HG03571 (cell line): Measurements from ENCODE around the gene NEURL4.
"Not testable (repeated sequence)": the region's sequence is repeated elsewhere in the genome, so short reads cannot be mapped to it uniquely, and the experiment has no call there.

Experiments used
- ATAC-seq: cut with Tn5 transposase; IDR thresholded peaks from one replicate; pipeline ENCODE4 v1.9.1; 2021; ENCODE audit not compliant: unreplicated experiment

NEURL4 gene

DNA sequence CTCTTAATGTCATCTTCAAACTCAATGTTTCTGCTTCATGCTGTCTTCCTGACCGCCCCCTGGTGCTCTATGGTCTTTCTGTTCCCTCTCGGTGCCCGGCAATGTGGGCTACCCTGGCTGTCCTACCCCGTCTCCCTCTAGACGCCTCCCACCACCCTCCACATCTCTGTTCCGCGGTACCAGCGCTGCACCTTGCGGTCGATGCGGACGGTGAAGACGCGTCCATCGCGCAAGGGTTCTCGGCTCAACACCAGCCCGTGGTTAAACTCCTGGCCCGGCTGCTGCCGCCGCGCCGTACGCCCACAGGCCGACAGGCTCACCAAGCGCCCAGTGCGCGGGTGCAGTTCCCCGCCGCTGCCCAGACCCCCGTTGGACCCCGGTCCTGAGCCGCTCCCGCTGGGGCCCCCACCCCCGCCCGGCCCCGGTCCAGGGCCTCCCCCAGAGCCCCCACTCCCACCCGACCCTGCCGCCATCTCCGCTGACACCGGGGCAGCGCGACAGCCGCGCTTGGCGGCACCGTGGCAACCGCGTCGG, at the start of gene NEURL4:
NEURL4 (minus strand) TSS at position 496 of the 534 bp plus-strand sequence; CDS start at position 473, 23 bp downstream.
- ATAC-seq = peak; percentile 3

DNA sequence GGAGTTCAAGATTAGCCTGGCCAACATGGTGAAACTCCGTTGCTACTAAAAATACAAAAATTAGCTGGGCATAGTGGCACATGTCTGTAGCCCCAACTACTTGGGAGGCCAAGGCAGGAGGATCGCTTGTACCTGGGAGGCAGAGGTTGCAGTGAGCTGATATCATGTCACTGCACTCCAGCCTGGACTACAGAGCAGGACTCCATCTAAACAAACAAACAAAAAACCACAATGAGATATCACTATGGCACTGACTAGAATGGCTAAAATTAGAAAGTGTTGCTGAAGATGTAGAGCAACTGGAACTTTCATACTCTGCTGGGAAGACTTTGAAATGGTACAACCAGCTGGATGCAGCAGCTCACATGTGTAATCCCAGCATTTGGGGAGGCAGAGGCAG, 45.2 kb upstream of the NEURL4 start:
- no peak for ATAC-seq

DNA sequence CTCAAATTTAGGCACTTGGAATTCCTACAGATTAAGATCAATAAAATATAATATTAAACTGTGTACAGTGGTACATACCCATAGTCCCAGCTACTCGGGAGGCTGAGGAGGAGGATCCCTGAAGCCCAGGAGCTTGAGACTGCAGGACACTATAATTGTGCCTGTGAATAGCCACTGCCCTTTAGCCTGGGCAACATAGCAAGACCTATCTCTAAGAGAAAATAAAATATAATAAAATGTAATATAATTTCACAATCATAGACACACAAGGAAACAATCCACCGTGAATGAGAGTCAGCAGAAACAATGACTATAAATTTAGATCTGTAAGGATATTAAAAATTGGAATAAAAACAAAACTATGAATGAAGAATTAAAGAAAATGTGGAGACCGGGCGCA, 41.7 kb upstream of the NEURL4 start:
- ATAC-seq = no peak

DNA sequence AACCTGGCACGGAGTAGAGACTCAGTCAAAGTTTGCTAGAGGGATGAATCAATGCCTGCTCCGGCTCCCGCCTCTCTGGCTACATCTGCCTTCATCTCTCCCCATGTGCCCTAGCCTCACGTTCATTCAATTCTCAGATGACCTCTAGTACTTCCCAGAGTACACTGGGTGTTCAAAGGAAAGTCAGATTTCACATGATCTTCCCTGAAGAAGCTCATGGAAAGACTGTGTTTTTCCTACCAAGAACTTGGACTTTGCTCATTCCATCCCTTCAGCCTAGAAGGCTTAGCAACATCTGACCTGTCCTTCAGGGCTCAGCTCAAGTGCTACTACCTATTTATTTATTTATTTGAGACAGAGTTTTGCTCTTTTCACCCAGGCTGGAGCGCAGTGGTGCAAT, 40.7 kb upstream of the NEURL4 start:
- no peak for ATAC-seq

DNA sequence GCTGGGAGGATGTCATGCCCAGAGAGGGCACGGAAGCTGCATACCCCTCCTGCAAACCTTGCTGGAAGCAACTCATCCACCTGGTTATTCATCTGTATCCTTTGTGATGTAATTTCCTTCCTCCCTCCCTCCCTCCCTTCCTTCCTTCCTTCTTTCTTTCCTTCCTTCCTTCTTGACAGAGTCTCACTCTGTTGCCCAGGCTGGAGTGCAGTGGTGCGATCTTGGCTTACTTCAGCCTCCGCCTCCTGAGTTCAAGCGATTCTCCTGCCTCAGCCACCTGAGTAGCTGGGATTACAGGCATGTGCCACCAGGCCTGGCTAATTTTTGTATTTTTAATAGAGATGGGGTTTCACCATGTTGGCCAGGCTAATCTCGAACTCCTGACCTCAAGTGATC, 39.5 kb upstream of the NEURL4 start:
- not testable (repeated sequence) for ATAC-seq

DNA sequence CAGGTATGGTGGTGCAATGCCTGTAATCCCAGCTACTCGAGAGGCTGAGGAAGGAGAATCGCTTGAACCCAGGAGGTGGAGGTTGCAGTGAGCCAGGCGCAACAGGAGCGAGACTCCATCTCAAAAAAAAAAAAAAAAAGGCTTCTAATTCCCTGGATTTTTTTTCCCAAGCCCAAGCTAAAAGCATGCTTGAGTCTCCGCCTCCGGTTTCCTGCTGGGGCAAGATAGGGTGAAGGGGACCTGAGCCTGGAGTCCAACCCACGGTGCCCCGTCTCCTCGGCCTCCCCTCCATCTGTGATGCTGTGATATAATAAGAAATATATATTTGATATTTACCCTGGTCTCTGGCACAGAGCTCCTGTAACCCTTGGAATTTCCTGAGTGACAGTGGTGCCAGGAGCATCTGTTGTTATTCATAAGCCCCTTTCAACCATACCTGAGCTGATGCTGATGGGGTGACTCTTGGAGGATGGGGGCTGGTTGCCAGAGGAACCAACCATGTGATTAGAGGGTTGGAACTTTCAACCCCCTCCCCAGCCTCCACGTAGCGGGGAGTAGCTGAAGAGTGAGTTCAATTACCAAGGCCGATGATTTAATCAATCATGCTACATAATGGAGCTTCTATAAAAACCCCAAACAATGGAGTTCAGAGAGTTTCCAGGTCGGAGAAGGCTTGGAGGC, 38.9 kb upstream of the NEURL4 start:
- no peak for ATAC-seq

DNA sequence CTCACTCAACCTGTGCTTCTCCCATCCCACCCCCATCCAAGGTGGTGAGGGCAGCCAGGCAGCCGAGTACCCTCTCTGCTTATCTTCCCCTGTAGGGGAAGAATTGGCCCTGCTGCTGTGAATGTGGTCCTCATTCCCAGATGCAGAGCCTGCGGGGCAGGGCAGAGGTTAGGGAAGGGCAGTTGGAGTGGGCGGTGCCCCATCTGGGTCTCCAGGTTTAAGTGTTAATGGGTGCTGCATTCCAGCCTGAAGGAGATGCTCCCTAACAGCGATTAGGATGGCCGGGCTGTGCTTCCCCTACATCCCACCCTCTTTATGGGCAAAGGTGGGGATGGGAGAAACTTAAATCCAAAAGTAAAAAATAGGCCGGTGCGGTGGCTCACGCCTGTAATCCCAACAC, 37.9 kb upstream of the NEURL4 start:
- ATAC-seq = no peak

DNA sequence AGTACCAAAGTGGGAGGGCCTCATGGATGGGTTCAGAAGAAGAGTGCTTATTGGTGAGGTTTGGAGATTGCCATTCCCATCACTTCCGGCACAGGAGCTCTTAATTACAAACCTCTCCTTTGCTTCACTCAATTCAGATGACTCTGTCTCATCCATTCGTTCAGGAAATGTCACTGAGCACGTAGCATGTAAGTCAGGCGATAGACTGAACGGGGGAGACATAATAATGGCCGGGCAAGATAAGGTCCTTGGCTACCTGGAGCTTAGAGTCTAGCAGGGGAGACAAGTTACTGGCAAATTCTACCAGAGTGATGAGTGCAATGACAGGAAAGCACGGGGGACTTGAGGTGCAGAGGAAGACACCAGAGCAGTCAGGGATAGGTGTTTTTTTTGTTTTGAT, 36.8 kb upstream of the NEURL4 start:
- ATAC-seq = not testable (repeated sequence)

DNA sequence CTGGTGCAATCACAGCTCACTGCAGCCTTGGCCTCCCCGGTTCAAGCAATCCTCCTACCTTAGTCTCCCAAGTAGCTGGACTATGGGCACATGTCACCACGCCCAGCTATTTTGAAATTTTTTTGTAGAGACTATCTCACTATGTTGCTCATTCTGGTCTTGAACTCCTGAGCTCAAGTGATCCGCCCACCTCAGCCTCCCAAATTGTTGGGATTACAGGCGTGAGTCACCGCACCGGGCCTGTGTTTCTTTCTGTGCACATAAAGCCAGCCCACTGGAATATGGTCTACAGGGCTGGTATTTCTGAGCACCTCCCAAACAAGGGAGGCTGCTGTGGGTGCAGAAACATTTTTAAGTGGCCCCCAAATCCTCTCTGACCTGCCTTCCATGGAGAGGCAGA, 34.2 kb upstream of the NEURL4 start:
- ATAC-seq = no peak

DNA sequence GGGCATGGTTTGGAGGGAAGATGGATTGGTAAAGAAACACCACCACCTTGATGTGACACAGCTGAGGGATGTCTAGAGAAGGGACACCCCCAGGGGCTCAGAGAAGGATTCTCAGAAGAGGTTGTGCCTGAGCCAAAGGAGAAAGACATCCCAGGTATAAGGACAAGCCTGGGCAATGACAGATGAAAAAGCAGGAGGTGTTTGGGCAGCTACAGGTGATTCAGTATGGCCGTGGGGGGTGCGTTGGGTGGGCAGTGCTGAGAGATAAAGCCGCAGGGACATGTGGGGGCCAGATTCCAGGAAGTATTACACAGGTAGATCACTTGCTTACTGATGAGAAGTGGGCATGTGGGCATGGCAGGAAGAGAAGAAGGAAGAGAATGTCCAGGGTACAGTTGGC, 32.8 kb upstream of the NEURL4 start:
- no peak for ATAC-seq

DNA sequence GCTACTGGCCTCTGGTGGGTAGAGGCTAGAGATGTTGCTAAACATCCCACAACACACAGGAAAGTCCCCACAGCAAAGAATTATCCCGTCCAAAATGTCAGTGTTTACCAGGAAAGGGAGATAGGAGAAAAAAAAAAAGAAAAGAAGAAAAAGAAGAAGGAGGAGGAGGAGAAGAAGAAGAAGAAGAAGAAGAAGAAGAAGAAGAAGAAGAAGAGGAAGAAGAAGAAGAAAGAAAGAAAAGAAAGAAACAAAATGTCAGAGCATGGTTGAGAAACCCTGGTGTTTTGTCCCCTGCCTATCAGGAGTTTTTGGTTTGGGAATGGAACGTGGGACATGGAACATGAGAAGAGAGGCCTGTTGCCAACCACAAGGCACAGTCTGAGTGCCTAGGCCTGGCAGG, 28.2 kb upstream of the NEURL4 start:
- no peak for ATAC-seq

DNA sequence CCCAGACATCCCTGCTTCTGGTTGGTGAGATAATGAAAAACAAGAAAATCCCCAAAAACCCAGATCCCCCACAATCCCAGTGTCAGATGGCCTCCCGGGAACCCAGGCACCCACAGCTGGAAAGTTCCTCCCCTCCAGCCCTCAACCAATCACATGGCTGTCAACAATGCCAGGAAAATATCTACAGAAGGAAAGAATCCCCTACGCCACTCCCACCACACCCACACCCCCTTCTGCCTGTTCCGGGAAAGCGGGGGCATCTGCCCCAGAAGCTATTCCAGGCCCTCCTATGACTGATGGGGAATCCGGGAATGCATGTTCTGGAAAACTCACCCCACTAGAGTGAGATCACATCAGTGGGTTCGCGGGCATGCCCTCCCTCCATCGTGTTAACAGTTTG, 27.6 kb upstream of the NEURL4 start:
- ATAC-seq = no peak

DNA sequence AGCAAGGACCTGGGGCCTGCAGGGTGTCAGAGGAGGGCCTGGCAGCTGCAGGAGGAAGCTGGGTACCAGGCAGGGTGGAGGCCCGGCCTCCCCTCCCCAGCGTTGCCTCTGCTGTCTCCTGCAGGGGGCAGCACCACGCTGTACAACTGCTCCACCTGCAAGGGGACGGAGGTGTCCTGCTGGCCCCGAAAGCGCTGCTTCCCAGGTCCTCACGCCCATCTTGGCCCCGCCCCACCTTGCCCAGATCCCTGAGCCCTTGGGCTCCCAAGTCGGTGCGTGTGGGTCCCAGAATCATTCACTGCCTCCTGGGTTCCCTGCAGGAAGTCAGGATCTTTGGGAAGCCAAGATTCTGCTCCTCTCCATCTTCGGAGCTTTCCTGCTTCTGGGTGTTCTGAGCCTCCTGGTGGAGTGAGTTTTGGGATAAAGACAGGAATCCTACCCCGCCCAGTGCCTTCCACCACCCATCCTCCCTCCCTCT, 27.0 kb upstream of the NEURL4 start:
- no peak for ATAC-seq

DNA sequence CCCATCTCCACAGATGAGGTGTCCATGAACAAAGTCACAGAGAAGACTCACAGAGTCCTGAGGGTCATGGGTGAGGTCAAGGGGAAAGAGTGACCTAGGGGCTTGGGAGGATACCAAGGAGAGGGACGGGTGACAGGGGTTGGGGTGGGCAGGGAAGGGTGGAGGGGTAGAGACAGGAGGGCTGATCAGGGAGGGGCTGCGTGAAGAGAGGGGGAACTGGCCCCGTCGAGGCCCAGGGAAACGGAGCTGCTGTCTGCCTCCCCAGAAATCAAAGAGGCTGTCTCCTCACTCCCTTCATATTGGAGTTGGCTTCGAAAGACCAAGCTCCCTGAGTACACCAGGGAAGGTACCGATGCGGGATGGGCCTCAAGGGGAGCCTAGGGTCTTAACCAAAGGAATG, 26.4 kb upstream of the NEURL4 start:
- no peak for ATAC-seq

DNA sequence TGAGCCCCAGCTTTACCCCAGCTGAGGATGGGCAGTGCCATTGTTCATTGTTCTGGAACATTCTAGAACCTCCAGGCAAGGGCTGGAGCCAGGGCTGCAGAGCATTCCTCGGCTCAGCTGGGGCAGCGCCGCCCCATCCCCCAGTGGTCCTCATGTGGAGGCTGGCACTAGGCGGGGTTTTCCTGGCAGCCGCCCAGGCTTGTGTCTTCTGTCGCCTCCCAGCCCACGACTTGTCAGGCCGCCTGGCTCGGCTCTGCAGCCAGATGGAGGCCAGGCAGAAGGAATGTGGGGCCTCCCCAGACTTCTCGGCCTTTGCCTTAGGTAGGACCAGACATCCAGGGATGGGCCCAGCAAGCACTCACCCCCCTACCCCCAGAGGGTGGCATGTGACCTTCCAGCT, 25.9 kb upstream of the NEURL4 start, which contains the start of gene TMEM95:
TMEM95 (plus strand) TSS at position 104 of the 400 bp plus-strand sequence; CDS start at position 153, 49 bp downstream.
- ATAC-seq = no peak

DNA sequence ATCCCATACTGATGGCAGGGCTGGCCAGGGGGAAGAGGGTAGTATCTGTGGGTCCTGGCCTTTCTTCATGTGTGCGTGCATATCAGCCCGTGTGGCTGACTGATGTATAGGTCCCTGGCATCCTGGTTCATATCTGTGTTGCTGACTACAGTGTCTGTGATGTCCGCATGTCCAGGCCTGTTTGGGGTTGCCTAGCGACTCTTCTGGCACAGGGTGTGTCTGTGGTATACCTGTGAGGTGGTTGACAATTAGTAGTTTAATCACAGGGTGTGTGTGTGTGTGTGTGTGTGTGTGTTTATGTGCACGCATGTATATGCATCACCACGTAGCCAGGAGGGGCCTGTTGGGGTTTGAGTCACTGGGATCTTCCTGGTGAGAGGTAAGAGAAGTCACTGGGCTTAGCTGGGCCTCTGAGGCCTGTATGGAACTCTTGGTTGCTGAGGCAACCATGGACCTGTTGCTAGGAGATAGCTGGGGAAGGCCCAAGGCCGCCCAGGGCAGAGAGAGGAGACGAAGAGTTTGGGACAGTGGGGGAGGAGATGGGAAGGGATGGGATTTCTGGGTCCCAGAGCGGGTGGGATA, 25.2 kb upstream of the NEURL4 start:
- no peak for ATAC-seq

DNA sequence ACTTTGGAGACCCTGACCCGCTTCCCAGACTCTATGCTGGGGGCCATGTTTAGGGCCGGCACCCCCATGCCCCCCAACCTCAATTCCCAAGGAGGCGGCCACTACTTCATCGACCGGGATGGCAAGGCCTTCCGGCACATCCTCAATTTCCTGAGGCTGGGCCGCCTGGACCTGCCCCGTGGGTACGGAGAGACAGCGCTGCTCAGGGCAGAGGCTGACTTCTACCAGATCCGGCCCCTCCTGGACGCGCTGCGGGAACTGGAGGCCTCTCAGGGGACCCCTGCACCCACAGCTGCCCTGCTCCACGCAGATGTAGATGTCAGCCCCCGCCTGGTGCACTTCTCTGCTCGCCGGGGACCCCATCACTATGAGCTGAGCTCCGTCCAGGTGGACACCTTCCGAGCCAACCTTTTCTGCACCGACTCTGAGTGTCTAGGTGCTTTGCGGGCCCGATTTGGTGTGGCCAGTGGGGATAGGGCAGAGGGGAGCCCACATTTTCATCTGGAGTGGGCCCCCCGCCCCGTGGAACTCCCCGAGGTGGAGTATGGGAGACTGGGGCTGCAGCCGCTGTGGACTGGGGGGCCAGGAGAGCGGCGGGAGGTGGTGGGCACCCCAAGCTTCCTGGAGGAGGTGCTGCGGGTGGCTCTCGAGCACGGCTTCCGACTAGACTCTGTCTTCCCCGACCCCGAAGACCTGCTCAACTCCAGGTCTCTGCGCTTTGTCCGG, 23.9 kb upstream of the NEURL4 start:
- no peak for ATAC-seq

DNA sequence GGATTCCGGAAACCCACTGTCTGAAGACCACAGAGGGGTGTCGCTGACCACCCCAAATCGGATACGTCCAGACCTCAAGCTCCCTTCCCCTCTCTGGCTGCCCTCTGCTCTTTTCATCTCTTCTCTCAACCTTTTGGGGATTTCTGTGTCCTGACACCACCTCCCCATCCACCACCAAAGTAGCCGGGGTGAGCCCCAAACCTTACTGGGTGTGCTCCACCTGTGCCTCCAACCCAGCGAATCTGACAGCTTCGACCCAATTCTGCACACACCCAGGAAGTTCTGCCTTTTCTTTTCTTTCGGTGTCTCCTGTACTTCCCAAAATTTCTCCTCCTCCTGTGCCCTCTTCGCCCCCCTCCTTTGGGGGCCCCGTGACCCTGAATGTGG, 23.4 kb upstream of the NEURL4 start:
- ATAC-seq = no peak

DNA sequence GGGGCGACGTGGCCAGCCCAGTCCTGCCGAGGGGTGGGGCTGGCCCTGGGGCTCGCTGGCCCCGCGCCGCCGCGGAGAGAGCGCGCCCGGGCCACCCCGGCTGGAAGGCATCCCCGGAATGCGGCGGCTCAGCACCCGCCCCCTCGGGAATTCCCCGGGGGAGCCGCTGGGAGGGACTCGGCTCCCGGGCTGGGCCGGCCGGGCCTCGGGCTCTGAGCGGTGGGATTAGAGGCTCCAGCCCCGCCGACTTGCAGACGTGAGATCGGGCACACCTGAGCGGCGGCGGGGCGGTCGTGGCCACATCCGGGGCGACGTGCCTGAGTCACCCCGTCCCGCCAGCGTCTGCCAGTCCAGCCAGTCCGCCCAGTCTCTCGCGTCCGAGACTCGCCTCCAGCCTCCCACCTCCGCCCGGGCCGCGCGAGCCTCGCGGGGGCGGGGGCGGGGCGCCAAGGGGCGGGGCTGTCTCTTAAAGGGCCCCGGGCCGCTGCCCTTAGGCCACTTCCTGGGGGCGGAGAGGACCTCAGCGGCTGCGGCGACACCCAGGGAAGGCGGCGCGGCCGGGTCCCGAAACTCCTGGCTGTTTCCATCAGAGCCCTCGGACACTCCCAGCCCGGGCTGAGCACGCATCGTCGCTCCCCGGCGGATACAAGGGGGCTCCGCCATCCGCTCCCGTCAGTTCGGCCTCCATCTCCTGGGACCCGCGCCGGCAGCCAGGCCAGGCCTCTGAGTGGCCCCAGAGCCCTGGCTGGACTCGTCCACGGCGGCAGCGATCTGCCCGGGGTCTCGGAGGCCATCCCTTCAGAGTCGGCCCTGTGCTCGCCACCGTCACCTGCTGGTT, 22.7 kb upstream of the NEURL4 start, which contains the start of gene KCTD11:
KCTD11 (plus strand) TSS at position 498 of the 838 bp plus-strand sequence.
- peak; percentile 44 for ATAC-seq

DNA sequence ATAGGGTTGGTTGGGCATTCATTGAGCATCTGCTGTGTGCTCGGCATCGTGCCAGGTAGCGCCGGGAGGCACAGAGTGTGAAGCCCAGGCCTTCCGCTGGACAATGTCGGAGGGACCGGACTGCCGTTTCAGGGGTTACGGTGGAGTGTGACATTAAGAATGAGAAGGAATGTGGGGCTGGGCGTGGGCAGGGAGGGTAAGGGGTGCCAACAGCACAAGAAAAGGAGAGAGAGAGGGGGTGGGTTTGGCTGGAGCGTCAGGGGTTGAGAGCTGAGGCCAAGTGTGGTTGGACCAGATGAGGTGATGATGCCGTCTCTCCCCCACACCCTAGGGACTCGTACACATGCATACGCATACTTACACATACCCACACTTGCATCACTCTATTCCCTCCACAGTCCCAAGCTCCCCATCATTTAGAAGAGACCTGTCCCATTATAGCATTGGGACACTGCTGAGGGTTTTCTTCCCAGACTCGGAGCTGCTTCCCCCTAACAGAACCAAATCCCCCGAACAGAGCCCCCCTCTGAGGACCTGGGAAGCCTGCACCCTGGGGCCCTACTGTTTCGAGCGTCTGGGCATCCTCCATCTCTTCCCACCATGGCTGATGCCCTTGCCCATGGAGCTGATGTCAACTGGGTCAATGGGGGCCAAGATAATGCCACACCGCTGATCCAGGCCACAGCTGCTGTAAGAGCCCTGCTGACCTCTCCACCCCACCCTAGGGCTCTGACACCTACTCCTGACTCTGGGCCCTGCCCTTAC, 19.5 kb upstream of the NEURL4 start:
- ATAC-seq = no peak
